Fibroblast of skin of abdomen (primary cell): ENCODE results near the gene VRTN. TPM values are rescaled to one million over a fixed set of nuclear protein-coding genes. Genes with fewer than 3 reads are reported as not detected.
A peak's percentile ranks its signal among the peaks of the same experiment; 100 is the strongest.
"Not testable (repeated sequence)": the region's sequence is repeated elsewhere in the genome, so short reads cannot be mapped to it uniquely, and the experiment has no call there.

Experiments used
- DNase-seq: peaks from one replicate; pipeline ENCODE4 v3.0.0-alpha.2; 2013
- polyA plus RNA-seq, 2 experiments: library from polyadenylated mRNA; unstranded; fragments of 120-200 nt; gene quantifications; one replicate each; pipeline ENCODE4 v1.2.1, GENCODE V29; 2013; ENCODE audit not compliant: insufficient read length in 2 of 2

The VRTN gene
- polyA plus RNA-seq (2013, experiment 1 of 2; ENCODE audit: insufficient read length), result not detected
- polyA plus RNA-seq (2013, experiment 2 of 2; ENCODE audit: insufficient read length), result not detected

GRCh38 chr14:74348241-74348734, at the start of gene VRTN:
TSS of gene VRTN (plus strand) at chr14:74348471. CDS start at chr14:74356784, 8,313 bp downstream.
- no peak for DNase-seq

DNA sequence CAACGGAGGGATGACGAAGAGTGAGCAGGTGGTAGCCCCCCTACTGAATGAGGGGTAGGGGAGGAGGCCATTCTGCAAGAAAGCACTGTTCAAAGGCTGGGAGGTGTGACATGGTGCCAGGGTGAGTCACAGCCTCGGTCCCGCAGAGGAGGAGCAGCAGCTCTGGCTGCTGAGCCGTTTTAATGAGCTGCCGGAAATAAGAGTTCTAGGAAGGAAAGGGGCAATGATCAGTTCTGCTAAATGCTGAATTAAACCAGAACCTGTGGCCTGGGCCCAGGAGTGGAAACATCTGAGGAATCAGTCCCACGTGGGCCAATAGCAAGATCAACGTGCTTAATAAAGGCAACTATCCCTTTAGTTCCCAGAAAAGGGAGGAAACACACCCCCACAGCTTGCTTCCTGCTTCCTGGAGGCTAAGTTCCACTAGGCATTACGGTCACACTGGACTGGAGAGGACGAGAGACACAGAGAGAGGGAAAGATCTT, 49.2 kb upstream of the VRTN start:
- no peak for DNase-seq

DNA sequence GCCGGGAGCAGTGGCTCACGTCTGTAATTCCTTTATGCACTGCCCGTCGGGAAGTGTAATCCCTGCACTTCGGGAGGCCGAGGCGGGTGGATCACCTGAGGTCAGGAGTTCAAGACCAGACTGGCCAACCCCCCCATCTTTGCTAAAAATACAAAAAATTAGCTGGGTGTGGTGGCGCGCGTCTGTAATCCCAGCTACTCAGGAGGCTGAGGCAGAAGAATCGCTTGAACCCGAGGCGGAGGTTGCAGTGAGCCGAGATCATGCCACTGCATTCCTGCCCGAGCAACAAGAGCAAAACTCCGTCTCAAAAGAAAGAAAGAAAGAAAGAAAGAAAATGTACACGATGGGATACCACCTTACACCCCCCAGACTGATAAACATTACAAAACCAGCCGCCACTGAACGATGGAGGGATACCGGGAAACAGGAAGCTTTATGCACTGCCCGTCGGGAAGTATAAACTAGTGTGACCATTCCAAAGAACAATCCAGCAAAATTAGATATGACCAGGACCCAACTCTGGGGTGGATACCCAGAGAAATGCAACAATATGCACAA, 46.6 kb upstream of the VRTN start:
- no peak for DNase-seq

- DNase-seq, result peak; percentile 52
Measured at GRCh38 chr14:74302152-74302628, 46.1 kb upstream of the VRTN start.

DNA sequence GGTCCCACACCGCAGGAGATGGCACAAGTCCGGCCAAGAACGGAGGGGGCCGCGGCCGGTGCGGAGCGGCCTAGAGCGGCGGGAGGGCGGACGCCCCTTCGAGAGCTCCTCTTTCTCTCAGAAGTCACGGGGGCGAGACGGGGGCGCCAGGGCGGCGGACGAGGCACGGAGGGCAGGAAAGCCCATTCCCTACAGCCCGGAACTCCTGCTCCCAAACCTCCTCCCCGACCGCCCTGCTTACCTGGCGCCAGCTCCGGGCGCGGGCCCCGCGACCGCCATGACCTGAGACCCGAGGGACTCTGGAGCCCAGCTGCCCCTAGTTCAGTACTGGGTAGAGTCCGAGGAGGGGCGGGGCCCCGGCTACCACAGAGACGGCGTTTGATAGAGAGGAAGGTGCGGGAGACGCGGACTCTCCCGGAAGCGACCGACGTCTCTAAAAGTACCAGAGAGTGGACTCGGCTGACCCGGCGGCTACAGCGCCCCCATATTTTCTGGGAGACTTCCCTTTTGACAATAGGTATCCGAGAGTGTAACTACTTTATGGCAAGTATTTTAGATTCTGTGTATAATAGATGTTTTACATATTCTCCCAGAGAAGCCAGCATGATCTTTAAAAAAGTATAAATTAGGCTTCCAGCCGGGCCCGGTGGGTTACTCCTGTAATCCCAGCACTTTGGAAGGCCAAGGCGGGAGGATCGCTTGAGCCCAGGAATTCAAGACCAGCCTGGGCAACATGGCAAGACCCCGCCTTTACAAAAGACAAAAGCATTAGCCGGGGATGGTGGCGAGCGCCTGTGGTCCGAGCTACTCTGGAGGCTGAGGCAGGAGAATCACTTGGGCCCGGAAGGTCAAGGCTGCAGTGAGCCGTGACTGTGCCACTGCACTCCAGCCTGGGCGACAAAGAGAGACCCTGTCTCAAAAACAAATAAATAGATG, 45.4 kb upstream of the VRTN start, which contains the start of gene ABCD4:
ABCD4 (minus strand) TSS at position 301 of the 936 bp plus-strand sequence; CDS start at position 279, 22 bp downstream.
- DNase-seq, result peak; percentile 91

DNA sequence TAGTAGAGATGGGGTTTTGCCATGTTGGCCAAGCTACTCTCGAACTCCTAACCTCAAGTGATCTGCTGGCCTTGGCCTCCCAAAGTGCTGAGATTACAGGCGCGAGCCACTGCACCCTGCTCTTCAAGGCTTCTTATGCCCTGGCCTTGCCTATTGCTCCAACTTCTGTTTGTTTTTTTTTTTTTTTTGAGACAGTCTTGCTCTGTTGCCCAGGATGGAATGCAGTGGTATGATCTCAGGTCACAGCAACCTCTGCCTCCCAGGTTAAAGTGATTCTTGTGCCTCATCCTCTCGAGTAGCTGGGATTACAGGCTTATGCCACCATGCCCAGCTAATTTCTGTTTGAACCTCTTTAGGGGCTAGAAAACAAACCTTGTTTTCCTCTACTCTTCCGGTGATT, 39.6 kb upstream of the VRTN start:
- no peak for DNase-seq

GRCh38 chr14:74309125-74310022, 38.9 kb upstream of the VRTN start:
- DNase-seq, result no peak

- DNase-seq, result no peak
Measured at GRCh38 chr14:74312161-74312560, 36.1 kb upstream of the VRTN start.

DNA sequence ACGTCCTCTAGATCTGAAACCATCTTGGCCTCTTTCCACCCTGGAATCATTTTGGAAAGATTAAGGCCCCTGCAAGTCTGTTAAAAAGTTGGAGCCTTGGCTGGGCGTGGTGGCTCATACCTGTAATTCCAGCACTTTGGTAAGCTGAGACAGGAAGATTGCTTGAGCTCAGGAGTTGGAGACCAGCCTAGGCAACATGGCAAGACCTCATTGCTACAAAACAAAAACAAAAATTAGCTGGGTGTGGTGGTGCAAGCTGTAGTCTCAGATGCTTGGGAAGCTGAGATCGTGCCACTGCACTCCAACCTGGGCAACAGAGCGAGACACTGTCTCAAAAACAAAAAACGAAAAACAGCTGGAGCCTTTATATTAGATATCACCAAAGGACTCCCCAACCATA, 34.7 kb upstream of the VRTN start:
- no peak for DNase-seq

- DNase-seq, result no peak
Measured at GRCh38 chr14:74314576-74314975, 33.7 kb upstream of the VRTN start.

GRCh38 chr14:74324931-74325361, 23.3 kb upstream of the VRTN start:
- DNase-seq, result peak; percentile 14

DNA sequence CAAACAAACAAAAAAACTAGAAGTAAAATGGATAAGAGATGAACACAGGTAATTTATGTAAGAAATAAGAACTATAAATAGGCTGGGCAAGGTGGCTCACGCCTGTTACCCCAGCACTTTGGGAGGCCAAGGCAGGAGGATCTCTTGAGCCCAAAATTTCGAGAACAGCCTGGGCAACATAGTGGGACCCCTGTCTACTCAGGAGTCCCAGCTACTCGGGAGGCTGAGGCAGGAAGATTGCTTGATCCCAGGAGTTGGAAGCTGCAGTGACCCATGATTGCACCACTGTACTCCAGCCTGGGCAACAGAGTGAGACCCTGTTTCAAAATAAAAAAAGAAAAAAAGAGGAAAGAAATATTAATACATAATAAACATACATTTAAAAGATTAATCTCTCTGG, 22.8 kb upstream of the VRTN start:
- no peak for DNase-seq

- DNase-seq, result no peak
Measured at GRCh38 chr14:74326369-74327152, 21.7 kb upstream of the VRTN start.

GRCh38 chr14:74329950-74330552, 18.2 kb upstream of the VRTN start:
- not testable (repeated sequence) for DNase-seq

DNA sequence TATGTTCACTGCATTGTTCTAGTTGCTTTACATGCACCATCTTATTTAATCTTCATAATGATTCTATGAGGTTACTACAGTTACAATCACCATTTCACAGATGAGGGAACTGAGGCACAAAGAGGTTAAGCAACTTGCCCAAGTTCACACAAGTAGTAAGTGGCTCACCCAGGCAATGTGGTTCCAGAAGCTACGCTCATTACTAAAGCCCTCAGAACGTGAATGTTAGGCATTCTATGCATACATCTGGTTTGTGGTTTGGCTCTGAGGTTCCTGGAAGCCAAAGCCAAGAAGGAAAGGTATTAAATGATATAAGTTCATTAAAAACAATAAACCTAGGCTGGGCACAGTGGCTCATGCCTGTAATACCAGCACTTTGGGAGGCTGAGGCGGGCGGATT, 14.4 kb upstream of the VRTN start:
- peak; percentile 91 for DNase-seq

DNA sequence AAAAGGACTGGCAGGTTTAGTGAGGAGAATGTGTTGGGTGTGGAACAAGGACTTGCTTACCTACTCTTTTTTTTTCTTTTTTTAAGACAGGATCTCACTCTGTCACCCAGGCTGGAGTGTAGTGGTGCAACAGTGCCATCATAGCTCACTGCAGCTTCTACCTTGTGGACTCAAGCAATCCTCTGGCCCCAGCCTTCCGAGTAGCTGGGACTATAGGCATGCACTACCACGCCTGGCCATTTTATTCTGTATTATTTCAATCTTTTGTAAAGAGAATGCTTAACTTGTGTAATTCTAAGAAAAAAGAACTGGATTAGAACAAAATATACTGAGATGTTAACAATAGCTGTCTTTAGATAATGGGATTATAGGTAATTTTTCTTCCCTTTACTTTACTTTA, 1.9 kb upstream of the VRTN start:
- no peak for DNase-seq

DNA sequence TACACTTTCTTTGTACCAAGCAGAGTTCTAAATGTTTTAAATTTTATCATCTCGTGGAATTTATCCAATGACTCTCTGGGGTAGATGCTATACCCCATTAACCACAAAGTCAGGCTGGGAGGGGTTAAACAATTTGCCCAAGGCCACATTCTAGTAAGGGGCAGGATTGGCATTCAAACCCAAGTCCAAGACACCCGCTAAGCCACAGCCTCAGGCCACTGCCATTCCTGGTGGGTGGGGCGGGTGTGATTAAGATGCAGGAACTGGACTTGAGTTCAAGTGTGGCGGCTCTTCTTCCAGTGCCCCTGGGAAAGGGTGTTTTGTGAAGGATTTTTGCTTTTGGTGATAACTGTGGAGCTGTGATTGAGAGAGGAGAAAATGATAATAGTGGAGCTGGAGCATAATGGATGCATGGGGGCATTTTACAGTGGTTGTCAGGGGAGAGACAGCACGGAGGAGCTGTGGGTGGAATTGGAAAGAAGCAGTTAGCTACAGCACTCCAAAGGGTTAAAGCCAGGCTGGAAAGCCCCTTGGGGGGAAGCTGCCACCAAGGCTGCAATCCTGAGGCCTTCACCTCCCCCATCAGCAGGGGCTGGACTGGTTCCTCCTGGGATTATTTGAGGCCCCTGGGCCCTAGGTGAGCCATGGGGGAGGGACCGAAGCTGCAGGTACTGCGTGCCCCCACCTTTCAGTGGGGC, 1.0 kb upstream of the VRTN start:
- no peak for DNase-seq

DNA sequence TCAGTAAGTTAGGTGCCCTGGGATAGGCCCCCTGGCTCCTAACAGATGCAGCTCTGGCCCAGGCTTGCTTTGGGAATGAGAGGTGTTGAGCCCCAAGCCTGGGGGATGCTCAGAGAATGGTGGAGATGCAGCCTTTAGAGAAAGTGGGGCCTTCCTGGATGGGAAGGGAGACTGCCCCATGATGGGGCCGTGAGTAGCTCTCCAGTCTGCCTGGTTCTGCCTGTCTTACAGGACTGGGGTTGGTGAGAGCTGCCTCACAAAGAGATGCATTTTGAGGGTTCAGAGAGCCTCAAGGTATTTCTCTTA, 523 bp upstream of the VRTN start:
- DNase-seq, result no peak

- DNase-seq, result no peak
Measured at GRCh38 chr14:74348735-74349463, 628 bp downstream of the VRTN start.

- DNase-seq, result no peak
Measured at GRCh38 chr14:74349757-74350156, 1.5 kb downstream of the VRTN start.
